Activated CD8-positive, alpha-beta T cell treated with anti-CD3 and anti-CD28 coated beads for 36 hours (primary cell): Measurements from ENCODE around the gene GPR4. TPM values are rescaled to one million over a fixed set of nuclear protein-coding genes. Genes with fewer than 3 reads are reported as not detected.

ENCODE experiments used
- ATAC-seq: fragments of 200-7000 bp; cut with Tn5 transposase; one replicate; pipeline ENCODE4 v1.10.0; 2021; ENCODE audit warnings: mild to moderate bottlenecking, moderate library complexity
- CTCF ChIA-PET: fragments of 350-600 bp; sonication (Branson Sonifier 250); formaldehyde crosslinking; loops from one replicate; lab custom pipeline; 2021; ENCODE audit warnings: antibody characterized with exemption; lab: Charles Lee
- POLR2A ChIA-PET: fragments of 350-600 bp; sonication (Branson Sonifier 250); formaldehyde crosslinking; loops from one replicate; lab custom pipeline; 2021; ENCODE audit warnings: antibody characterized with exemption; lab: Charles Lee
- DNase-seq: peaks from one replicate; pipeline ENCODE4 v3.0.0-alpha.2; 2020
- H3K27ac Mint-ChIP-seq: one replicate; pipeline ENCODE4 v1.8.0; 2021; ENCODE audit warnings: mild to moderate bottlenecking, mixed read lengths
- H3K27me3 Mint-ChIP-seq: one replicate; pipeline ENCODE4 v1.8.0; 2021; ENCODE audit warnings: mixed read lengths
- H3K36me3 Mint-ChIP-seq: one replicate; pipeline ENCODE4 v1.8.0; 2021; ENCODE audit warnings: low read depth, mixed read lengths
- H3K4me1 Mint-ChIP-seq: one replicate; pipeline ENCODE4 v1.8.0; 2021; ENCODE audit warnings: low read depth, mixed read lengths
- H3K4me3 Mint-ChIP-seq: one replicate; pipeline ENCODE4 v1.8.0; 2021; ENCODE audit warnings: mild to moderate bottlenecking, moderate library complexity, mixed read lengths
- H3K9me3 Mint-ChIP-seq: one replicate; pipeline ENCODE4 v1.8.0; 2021; ENCODE audit warnings: mixed read lengths
- CTCF ChIP-seq: fragments of 200-600 bp; IDR thresholded peaks from one replicate; pipeline ENCODE4 v1.8.0; 2022; ENCODE audit warnings: antibody characterized with exemption, mild to moderate bottlenecking
- intact Hi-C: fragments of 100-400 bp; cut with micrococcal nuclease; formaldehyde crosslinking; loops from one replicate; pipeline ENCODE4 v1.10.0; 2022
- total RNA-seq, 2 experiments: library from RNA; stranded (reverse); gene quantifications; one replicate each; pipeline ENCODE4 v1.2.3, GENCODE V29; 2021

GPR4 gene
- total RNA-seq, 2 experiments from 2014 or later, result not detected

DNA sequence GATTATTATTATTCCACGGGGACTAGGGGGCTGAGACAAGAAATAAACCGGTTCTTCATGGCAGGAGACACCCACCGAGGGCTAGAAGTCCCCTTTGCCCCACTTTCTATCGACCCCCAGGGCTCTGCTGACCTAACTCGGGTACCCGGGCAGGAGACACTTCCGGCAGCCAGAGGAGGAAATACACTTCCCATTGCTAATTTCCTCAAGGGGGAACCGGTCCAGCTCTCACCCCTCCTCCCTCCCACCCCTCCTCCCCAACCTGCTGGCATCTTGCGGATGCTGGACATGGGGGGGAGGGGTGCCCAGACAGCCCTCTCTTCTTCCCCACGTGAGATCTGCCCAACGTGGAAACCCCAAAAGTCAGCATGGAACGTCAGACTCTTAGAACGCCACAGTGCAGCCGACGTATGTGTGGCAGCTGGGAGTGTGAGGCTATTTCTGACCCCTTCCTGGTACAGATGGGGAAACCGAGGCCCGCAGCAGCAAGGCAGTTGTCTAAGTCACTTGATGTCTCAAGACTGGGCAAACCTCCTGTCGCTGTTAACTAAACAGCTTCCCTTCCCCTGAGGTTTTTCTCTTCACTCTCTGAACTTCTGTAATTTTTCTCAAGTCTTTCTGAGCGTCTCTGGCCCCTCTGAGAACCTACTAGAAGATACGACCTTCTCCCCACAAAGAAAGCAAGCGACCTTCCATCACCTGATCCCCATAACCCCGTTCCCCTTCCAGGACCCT, 3.6 kb downstream of the GPR4 start:
- Mint-ChIP-seq H3K27me3 (peaks cover 69% of the 10 kb centered on the region), H3K9me3 (no peaks in the 10 kb centered on the region), H3K36me3 (no peaks in the 10 kb centered on the region), H3K27ac (no peak overlapping the region), H3K4me3 (peak overlapping the region; percentile 57), H3K4me1 (peaks cover 24% of the 10 kb centered on the region)
- ATAC-seq, result peak; percentile 32
- ChIA-PET CTCF (interaction anchor here (0.9 to 1.6 kb wide), 2 partner anchors 40 to 45 kb away, joined by 3 to 5 read pairs; no protein-coding TSS in a partner anchor), POLR2A (interaction anchor here (0.8 to 1.5 kb wide), 5 partner anchors 14 to 94 kb away, joined by 3 to 6 read pairs (median 5); no protein-coding TSS in a partner anchor)
- no peak for TF ChIP-seq CTCF
- DNase-seq, result peak; percentile 21
- intact Hi-C loops, result loop anchor here (5.0 kb wide), 1 partner anchor 44 kb away; no protein-coding TSS in a partner anchor

GRCh38 chr19:45597425-45598111, 4.4 kb downstream of the GPR4 start:
- H3K36me3 Mint-ChIP-seq, result no peaks in the 10 kb centered on the region
- intact Hi-C loops, result loop anchor here (5.0 kb wide), 1 partner anchor 45 kb away; no protein-coding TSS in a partner anchor
- no peak for TF ChIP-seq CTCF
- no peak overlapping the region for H3K4me3 Mint-ChIP-seq
- no peaks in the 10 kb centered on the region for H3K9me3 Mint-ChIP-seq
- H3K27me3 Mint-ChIP-seq, result peaks cover 63% of the 10 kb centered on the region
- peaks cover 23% of the 10 kb centered on the region for H3K4me1 Mint-ChIP-seq
- ChIA-PET CTCF (no interaction called here), POLR2A (interaction anchor here (1.1 to 1.5 kb wide), 3 partner anchors 8 to 44 kb away, joined by 3 to 6 read pairs (median 4); no protein-coding TSS in a partner anchor)
- ATAC-seq, result no peak
- H3K27ac Mint-ChIP-seq, result no peak overlapping the region
- DNase-seq, result no peak

DNA sequence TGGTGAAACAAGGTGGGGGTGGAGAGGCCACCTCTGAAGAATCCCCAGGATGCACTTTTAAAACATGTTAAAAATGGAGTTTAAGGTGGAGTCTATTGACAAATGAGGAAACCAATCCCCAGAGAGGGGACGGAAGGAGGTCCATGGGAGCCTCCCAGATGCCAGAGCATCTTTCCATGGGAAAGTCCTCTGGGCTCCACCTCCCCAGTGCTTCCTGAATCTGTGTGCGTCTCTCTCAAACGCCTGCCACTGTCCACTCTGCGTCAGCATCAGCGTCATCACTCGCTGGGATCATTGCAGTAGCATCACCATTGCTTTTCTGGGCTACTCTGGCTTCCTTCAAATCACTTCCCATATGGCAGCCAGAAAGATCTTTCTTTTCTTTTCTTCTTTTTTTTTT, 6.2 kb downstream of the GPR4 start:
- no peaks in the 10 kb centered on the region for H3K36me3 Mint-ChIP-seq
- no peak for DNase-seq
- CTCF ChIA-PET, result interaction anchor here (0.6 to 1.7 kb wide), 3 partner anchors 43 to 121 kb away, joined by 3 to 4 read pairs (median 3); partner anchors contain the start of gene EML2
- ATAC-seq, result no peak
- intact Hi-C loops, result loop anchor here (5.0 kb wide), 1 partner anchor 46 kb away; no protein-coding TSS in a partner anchor
- H3K4me3 Mint-ChIP-seq, result no peak overlapping the region
- H3K27me3 Mint-ChIP-seq, result peaks cover 64% of the 10 kb centered on the region
- POLR2A ChIA-PET, result interaction anchor here (1.4 kb wide), 1 partner anchor 109 kb away, joined by 3 read pairs; no protein-coding TSS in a partner anchor
- H3K27ac Mint-ChIP-seq, result no peak overlapping the region
- H3K9me3 Mint-ChIP-seq, result no peaks in the 10 kb centered on the region
- H3K4me1 Mint-ChIP-seq, result peaks cover 26% of the 10 kb centered on the region
- TF ChIP-seq CTCF, result no peak

DNA sequence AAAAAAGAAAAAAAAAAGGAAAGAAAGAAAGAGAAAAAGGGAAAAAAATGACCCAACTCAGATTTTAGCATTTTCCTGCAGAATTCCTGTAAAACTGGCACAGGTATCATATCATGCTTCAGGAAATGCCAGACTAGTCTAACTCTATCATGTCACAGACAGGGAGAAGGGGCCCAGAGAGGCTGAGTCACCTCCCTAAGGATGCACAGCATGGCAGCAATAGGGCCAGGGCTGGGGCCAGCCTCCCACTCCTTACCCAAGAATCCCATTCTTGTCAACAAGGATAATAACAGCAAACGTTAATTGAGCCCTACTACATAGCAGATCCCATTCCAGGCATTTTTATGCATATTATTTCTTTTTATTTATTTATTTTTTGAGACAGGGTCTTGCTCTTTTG, 8.5 kb downstream of the GPR4 start:
- H3K36me3 Mint-ChIP-seq, result no peaks in the 10 kb centered on the region
- no peak for DNase-seq
- intact Hi-C loops, result no loop called here
- ChIA-PET POLR2A (no interaction called here), CTCF (interaction anchor here (1.0 kb wide), 3 partner anchors 13 to 99 kb away, joined by 3 to 5 read pairs (median 3); partner anchors contain the start of gene QPCTL)
- H3K4me3 Mint-ChIP-seq, result no peak overlapping the region
- ATAC-seq, result no peak
- TF ChIP-seq CTCF, result no peak
- peaks cover 57% of the 10 kb centered on the region for H3K27me3 Mint-ChIP-seq
- peaks cover 17% of the 10 kb centered on the region for H3K4me1 Mint-ChIP-seq
- H3K9me3 Mint-ChIP-seq, result no peaks in the 10 kb centered on the region
- no peak overlapping the region for H3K27ac Mint-ChIP-seq
